Panc1 (cell line): ENCODE results near the gene SH3TC1. TPM values are rescaled to one million over a fixed set of nuclear protein-coding genes. Genes with fewer than 3 reads are reported as not detected.

ENCODE experiments used
- ATAC-seq: fragments of 200-7000 bp; cut with Tn5 transposase; 2 replicates; pipeline ENCODE4 v1.9.1; 2020; ENCODE audit warnings: mild to moderate bottlenecking, moderate library complexity
- BruUV-seq: library from RNA; stranded (reverse); fragments of 400-500 nt; replicated peaks from 2 replicates; lab custom pipeline; 2021; lab: Mats Ljungman, UMichigan
- CTCF ChIA-PET: fragments of 300-600 bp; sonication (Branson Sonifier 250); formaldehyde crosslinking; loops from one replicate; lab custom pipeline; 2022; ENCODE audit warnings: antibody characterized with exemption; lab: Charles Lee
- POLR2A ChIA-PET: fragments of 300-600 bp; sonication (Branson Sonifier 250); formaldehyde crosslinking; loops from one replicate; lab custom pipeline; 2022; ENCODE audit warnings: antibody characterized with exemption; lab: Charles Lee
- DNase-seq: peaks from one replicate; pipeline ENCODE4 v3.0.0-alpha.2; 2010; ENCODE audit warnings: low read depth, low spot score
- H3K27ac ChIP-seq: 2 replicates; pipeline ENCODE4 v1.5.1; 2011; ENCODE audit warnings: mild to moderate bottlenecking, low read length, inconsistent platforms
- H3K27me3 ChIP-seq: fragments of 200-500 bp; sonication (Bioruptor generic); 2 replicates; pipeline ENCODE4 v1.6.0; 2014; ENCODE audit warnings: low read length, inconsistent platforms; ENCODE audit not compliant: control insufficient read depth, insufficient read depth
- H3K36me3 ChIP-seq: fragments of 200-500 bp; sonication (Bioruptor generic); 2 replicates; pipeline ENCODE4 v1.5.1; 2014; ENCODE audit warnings: inconsistent platforms, mild to moderate bottlenecking, low read length, moderate library complexity; ENCODE audit not compliant: control insufficient read depth, insufficient read depth
- H3K4me1 ChIP-seq: 2 replicates; pipeline ENCODE4 v1.5.1; 2011; ENCODE audit warnings: inconsistent platforms, mild to moderate bottlenecking, low read length, moderate library complexity; ENCODE audit not compliant: control insufficient read depth, insufficient read depth
- H3K4me3 ChIP-seq, 2 experiments: 2 replicates each; pipeline ENCODE4 v1.5.1; 2011 to 2012; ENCODE audit warnings: low read depth in 2 of 2, low read length in 2 of 2, mild to moderate bottlenecking in 2 of 2, inconsistent platforms in 1 of 2, moderate library complexity in 1 of 2
- H3K9me3 ChIP-seq: fragments of 200-500 bp; sonication (Bioruptor generic); 2 replicates; pipeline ENCODE4 v1.5.1; 2014; ENCODE audit warnings: low read depth, mild to moderate bottlenecking, inconsistent platforms, low read length, moderate library complexity; ENCODE audit not compliant: control insufficient read depth, insufficient read depth
- POLR2AphosphoS5 ChIP-seq: IDR thresholded peaks from 2 replicates; pipeline ENCODE4 v1.6.1; 2012; ENCODE audit warnings: mild to moderate bottlenecking, low read depth, low read length, moderate library complexity
- SIN3A ChIP-seq: IDR thresholded peaks from 2 replicates; pipeline ENCODE4 v1.6.1; 2012; ENCODE audit warnings: low read depth, mild to moderate bottlenecking, low read length, moderate library complexity, borderline replicate concordance; ENCODE audit not compliant: insufficient read depth
- TCF7L2 ChIP-seq: IDR thresholded peaks from 2 replicates; pipeline ENCODE4 v1.6.1; 2011; ENCODE audit warnings: mild to moderate bottlenecking, low read depth, low read length, inconsistent platforms
- in situ Hi-C: cut with HindIII; loops from 2 replicates; pipeline ENCODE4 v1.10.0; 2016; ENCODE audit warnings: low sequenced_read_pairs, low pct_unique_long_range_greater_than_20kb
- intact Hi-C: fragments of 100-400 bp; cut with micrococcal nuclease; formaldehyde crosslinking; loops from one replicate; pipeline ENCODE4 v1.10.0; 2022; ENCODE audit not compliant: unreplicated experiment
- total RNA-seq: library from RNA; stranded (reverse); gene quantifications from one replicate; pipeline ENCODE4 v1.2.1, GENCODE V29; 2021; ENCODE audit not compliant: unreplicated experiment
- TF ChIP-seq, protein P1 (sequence below), 2 experiments: IDR thresholded peaks; 2 replicates each; pipeline ENCODE4 v1.6.1; 2011 to 2012; ENCODE audit warnings: low read depth in 2 of 2, control low read depth in 1 of 2, low read length in 1 of 2, mild to moderate bottlenecking in 1 of 2, moderate library complexity in 1 of 2; ENCODE audit not compliant: insufficient read depth in 1 of 2
- TF ChIP-seq, protein P2 (sequence below): fragments of 450-650 bp; IDR thresholded peaks from 2 replicates; pipeline ENCODE4 v1.5.1; 2017; ENCODE audit warnings: mild to moderate bottlenecking

The SH3TC1 gene
- total RNA-seq, 1 experiment from 2014 or later: 4.5 TPM

GRCh38 chr4:8207314-8207713 is 8.2 kb downstream of the SH3TC1 start:
- no peaks in the 10 kb centered on the region for H3K9me3 ChIP-seq
- no peaks in the 10 kb centered on the region for H3K27me3 ChIP-seq
- CTCF ChIA-PET: no interaction called here
- intact Hi-C loops: no loop called here
- ATAC-seq: no peak
- no peak for TF ChIP-seq POLR2AphosphoS5
- TF ChIP-seq SIN3A: no peak
- TF ChIP-seq, protein P1, sequence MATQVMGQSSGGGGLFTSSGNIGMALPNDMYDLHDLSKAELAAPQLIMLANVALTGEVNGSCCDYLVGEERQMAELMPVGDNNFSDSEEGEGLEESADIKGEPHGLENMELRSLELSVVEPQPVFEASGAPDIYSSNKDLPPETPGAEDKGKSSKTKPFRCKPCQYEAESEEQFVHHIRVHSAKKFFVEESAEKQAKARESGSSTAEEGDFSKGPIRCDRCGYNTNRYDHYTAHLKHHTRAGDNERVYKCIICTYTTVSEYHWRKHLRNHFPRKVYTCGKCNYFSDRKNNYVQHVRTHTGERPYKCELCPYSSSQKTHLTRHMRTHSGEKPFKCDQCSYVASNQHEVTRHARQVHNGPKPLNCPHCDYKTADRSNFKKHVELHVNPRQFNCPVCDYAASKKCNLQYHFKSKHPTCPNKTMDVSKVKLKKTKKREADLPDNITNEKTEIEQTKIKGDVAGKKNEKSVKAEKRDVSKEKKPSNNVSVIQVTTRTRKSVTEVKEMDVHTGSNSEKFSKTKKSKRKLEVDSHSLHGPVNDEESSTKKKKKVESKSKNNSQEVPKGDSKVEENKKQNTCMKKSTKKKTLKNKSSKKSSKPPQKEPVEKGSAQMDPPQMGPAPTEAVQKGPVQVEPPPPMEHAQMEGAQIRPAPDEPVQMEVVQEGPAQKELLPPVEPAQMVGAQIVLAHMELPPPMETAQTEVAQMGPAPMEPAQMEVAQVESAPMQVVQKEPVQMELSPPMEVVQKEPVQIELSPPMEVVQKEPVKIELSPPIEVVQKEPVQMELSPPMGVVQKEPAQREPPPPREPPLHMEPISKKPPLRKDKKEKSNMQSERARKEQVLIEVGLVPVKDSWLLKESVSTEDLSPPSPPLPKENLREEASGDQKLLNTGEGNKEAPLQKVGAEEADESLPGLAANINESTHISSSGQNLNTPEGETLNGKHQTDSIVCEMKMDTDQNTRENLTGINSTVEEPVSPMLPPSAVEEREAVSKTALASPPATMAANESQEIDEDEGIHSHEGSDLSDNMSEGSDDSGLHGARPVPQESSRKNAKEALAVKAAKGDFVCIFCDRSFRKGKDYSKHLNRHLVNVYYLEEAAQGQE (IDR thresholded peaks at IDR 0.05; ENCODE audit: insufficient read depth in 1 of 2, low read depth in 2 of 2, low read length in 1 of 2): no peak
- TF ChIP-seq, protein P2, sequence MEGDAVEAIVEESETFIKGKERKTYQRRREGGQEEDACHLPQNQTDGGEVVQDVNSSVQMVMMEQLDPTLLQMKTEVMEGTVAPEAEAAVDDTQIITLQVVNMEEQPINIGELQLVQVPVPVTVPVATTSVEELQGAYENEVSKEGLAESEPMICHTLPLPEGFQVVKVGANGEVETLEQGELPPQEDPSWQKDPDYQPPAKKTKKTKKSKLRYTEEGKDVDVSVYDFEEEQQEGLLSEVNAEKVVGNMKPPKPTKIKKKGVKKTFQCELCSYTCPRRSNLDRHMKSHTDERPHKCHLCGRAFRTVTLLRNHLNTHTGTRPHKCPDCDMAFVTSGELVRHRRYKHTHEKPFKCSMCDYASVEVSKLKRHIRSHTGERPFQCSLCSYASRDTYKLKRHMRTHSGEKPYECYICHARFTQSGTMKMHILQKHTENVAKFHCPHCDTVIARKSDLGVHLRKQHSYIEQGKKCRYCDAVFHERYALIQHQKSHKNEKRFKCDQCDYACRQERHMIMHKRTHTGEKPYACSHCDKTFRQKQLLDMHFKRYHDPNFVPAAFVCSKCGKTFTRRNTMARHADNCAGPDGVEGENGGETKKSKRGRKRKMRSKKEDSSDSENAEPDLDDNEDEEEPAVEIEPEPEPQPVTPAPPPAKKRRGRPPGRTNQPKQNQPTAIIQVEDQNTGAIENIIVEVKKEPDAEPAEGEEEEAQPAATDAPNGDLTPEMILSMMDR: no peak
- TF ChIP-seq TCF7L2: no peak
- no peak for DNase-seq
- no peaks in the 10 kb centered on the region for H3K4me1 ChIP-seq
- H3K4me3 ChIP-seq: no peak overlapping the region
- no peak overlapping the region for H3K27ac ChIP-seq
- in situ Hi-C loops: no loop called here
- POLR2A ChIA-PET: no interaction called here
- no TSS peak for BruUV-seq
- no peaks in the 10 kb centered on the region for H3K36me3 ChIP-seq

GRCh38 chr4:8208565-8208964 is 9.5 kb downstream of the SH3TC1 start:
- in situ Hi-C loops: no loop called here
- POLR2A ChIA-PET: no interaction called here

More at GRCh38 chr4:8208565-8208964, 9.5 kb downstream of the SH3TC1 start:
- intact Hi-C loops: no loop called here
- Histone ChIP-seq H3K9me3 (no peaks in the 10 kb centered on the region), H3K27me3 (no peaks in the 10 kb centered on the region), H3K4me3 (no peak overlapping the region), H3K27ac (no peak overlapping the region), H3K4me1 (no peaks in the 10 kb centered on the region), H3K36me3 (no peaks in the 10 kb centered on the region)
- no peak for ATAC-seq
- CTCF ChIA-PET: no interaction called here
- TF ChIP-seq SIN3A (no peak), POLR2AphosphoS5 (no peak), TCF7L2 (no peak)
- TF ChIP-seq, protein P1 (IDR thresholded peaks at IDR 0.05; ENCODE audit: insufficient read depth in 1 of 2, low read depth in 2 of 2, low read length in 1 of 2): no peak
- TF ChIP-seq, protein P2: no peak
- DNase-seq: no peak
- BruUV-seq: no TSS peak
